GM12872 (cell line): ENCODE data around the gene INPP5D.

ENCODE experiments used
- TF ChIP-seq, protein P1 (sequence below): IDR thresholded peaks from 3 replicates; pipeline ENCODE4 v1.5.1; 2011; ENCODE audit warnings: low read depth, mild to moderate bottlenecking, low read length, moderate library complexity; ENCODE audit not compliant: insufficient read depth

The INPP5D gene

DNA sequence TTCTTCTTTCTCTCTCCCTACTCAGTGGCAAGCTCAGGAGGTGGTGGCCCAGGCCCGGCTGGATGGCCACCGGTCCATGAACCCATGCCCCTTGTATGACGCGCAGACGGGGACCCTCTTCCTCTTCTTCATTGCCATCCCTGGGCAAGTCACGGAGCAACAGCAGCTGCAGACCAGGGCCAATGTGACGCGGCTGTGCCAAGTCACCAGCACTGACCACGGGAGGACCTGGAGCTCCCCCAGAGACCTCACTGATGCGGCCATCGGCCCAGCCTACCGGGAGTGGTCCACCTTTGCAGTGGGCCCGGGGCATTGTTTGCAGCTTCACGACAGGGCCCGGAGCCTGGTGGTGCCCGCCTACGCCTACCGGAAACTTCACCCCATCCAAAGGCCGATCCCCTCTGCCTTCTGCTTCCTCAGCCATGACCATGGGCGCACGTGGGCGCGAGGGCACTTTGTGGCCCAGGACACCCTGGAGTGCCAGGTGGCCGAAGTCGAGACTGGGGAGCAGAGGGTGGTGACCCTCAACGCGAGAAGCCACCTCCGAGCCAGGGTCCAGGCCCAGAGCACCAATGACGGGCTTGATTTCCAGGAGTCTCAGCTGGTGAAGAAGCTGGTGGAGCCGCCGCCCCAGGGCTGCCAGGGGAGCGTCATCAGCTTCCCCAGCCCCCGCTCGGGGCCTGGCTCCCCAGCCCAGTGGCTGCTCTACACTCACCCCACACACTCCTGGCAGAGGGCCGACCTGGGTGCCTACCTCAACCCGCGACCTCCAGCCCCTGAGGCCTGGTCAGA, 25.9 kb upstream of the INPP5D start:
- TF ChIP-seq, protein P1, sequence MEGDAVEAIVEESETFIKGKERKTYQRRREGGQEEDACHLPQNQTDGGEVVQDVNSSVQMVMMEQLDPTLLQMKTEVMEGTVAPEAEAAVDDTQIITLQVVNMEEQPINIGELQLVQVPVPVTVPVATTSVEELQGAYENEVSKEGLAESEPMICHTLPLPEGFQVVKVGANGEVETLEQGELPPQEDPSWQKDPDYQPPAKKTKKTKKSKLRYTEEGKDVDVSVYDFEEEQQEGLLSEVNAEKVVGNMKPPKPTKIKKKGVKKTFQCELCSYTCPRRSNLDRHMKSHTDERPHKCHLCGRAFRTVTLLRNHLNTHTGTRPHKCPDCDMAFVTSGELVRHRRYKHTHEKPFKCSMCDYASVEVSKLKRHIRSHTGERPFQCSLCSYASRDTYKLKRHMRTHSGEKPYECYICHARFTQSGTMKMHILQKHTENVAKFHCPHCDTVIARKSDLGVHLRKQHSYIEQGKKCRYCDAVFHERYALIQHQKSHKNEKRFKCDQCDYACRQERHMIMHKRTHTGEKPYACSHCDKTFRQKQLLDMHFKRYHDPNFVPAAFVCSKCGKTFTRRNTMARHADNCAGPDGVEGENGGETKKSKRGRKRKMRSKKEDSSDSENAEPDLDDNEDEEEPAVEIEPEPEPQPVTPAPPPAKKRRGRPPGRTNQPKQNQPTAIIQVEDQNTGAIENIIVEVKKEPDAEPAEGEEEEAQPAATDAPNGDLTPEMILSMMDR: no peak

DNA sequence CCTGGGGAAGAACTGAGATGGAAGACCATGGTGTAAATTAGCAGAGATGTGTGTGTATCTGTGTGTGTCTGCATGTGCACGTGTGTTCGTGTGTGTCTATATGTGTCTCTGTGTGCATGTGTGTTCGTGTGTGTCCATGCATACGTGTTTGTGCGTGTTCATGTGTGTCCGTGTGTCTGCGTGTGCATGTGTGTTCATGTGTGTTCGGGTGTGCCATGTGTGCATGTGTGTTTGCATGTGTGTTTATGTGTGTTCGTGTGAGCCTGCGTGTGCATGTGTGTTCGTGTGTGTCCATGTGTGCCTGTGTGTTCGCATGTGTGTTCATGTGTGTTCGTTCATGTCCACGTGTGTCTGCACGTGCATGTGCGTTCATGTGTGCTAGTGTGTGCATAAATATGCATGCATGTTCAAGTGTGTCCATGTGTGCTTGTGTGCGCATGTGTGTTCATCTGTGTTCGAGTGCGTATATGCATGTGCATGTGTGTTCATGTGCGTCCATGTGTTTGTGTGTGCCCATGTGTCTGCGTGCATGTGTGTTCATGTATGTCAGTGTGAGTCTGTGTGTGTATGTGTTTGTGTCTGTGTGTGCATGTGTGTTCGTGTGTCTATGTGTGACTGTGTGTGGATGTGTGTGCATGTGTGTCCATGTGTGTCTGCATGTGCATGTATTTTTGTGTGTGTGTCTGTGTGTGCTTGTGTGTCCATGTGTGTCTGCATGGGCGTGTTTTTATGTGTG, 24.5 kb upstream of the INPP5D start:
- TF ChIP-seq, protein P1: no peak

DNA sequence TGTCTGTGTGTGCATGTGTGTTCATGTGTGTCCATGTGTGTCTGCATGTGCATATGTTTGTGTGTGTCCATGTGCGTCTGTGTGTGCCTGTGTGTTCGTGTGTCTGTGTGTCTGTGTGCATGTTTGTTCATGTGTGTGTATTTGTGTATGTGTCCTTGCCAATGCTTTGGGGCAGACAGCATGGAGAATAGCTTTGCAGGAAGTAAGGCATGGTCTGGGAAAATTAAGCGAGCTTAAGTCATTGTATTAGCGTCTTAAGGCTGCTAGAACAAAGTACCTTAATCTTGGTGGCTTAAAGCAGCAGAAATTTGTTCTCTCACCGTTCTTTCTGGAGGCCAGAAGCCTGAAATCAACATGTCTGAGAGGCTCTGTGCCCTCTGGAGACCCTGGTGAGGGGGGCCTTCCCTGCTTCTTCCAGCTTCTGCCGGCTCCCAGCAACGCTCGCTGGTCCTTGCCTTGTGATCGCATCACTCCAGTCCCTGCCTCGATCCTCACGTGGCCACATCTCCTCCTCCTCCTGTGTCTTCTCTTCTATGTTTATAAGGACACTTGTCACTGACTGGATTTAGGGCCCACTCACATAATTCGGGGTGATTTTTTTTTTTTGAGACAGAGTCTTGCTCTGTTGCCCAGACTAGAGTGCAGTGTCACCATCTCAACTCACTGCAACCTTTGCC, 23.8 kb upstream of the INPP5D start:
- TF ChIP-seq, protein P1: no peak

DNA sequence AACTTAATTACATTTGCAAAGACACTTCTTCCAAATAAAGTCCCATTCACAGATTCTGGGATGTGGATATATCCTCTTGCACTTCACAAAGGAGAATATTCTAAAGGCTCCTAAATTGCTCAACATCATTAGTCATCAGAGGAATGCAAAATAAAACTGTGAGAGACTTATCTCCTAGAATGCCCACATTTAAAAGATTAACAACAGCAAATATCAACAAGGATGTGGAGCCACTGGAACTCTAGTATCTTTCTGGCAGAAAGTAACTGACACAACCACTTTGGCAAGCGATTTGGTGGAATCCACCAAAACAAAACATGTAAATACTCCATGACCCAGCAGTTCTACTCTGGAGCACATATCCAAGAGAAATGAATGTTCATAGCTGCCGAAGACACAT, 23.1 kb upstream of the INPP5D start:
- TF ChIP-seq, protein P1: no peak

DNA sequence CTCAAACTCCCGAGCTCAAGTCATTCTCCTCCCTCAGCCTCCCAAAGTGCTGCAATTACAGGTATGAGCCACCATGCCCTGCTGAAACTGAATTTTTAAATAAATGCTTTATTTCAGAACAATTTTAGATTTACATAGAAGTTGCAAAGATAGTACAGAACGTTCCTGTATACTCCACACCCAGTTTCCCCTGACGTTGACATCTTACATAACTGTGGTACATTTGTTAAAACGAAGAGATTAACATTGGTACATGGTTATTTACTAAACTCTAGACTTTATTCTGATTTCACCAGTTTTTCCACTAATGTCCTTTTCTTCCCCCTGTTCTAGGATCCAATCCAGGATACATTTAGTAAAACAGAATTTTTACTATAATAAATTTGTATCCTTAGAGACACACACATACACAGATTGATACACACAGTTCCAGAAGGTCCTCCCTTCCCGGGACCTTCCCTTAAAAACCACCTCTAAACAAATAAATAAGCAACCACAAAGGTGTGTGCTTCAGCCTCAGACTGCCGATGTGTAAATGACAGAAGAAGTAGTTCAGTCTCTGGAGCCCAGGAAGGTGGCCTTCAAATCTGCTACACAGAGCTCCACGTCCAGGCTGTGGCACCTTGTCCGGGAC, 20.8 kb upstream of the INPP5D start:
- TF ChIP-seq, protein P1: no peak

DNA sequence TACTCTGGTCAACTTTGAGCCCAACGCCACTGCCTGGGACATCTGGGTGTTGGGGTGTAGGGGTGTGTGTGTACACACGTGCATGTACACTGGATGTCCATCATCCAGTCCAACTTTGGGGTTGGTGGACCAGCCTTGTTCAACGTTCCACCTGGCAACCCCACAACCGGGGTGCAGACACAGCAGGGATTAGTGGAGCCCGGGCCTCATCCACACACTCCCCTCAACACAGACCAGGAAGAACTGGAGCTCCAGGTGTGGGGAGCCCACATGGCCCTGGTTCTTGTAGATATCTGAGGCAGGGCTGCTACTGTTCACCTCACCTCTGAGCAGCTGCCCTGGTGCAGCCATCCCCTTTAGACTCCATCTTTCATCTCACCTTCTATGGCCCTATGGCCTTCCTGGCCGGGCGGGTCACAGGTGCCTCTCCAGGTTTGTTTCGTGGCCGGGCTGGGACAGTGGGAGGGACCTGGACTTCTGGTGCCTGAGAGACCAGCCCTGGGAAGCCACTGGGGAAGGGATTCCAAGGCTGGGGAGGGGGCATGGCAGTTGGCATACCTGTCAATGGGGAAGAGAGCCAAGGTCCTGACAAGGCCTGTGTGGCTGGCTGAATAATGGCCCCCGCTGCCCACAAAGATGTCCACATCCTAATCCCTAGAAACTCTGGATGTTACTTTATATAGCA, 20.2 kb upstream of the INPP5D start:
- TF ChIP-seq, protein P1: no peak
